ENCODE measurements around the gene TBX1.

Gene TBX1

DNA sequence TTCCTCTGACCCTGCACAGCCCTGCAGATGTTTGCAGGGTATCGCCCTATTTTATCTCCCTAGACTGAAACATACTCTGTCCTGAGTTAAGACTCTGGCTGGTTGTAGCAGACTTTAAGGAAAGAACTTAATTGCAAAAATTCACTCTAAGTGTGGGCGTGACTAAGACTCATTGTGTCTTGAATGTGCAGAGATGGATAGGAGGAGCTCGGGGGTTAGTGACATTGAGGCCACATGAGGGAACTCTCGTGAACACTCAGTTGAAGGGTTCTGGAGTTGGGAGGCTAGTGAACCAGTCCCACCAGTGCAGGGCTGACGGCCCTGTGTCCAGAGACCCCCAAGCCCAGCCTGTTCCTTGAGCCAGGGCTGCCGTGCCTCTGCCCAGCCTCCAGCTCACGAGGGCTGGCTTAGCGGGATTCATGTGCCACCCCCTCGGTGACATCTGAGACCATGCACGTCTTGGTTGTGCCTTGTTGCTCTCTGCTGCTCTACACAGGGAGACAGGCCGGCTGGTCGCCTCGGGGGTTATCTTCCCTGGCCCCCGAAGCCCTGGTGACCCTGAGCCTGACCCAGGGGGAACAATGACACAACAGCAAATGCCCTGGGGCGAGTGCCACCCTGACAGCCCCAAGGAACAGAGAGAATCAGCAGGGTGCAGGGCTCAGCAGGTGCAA, 11.4 kb upstream of the TBX1 start:
- no peak for DNase-seq (ENCODE audit: low read depth)
- TF ChIP-seq, protein P1, sequence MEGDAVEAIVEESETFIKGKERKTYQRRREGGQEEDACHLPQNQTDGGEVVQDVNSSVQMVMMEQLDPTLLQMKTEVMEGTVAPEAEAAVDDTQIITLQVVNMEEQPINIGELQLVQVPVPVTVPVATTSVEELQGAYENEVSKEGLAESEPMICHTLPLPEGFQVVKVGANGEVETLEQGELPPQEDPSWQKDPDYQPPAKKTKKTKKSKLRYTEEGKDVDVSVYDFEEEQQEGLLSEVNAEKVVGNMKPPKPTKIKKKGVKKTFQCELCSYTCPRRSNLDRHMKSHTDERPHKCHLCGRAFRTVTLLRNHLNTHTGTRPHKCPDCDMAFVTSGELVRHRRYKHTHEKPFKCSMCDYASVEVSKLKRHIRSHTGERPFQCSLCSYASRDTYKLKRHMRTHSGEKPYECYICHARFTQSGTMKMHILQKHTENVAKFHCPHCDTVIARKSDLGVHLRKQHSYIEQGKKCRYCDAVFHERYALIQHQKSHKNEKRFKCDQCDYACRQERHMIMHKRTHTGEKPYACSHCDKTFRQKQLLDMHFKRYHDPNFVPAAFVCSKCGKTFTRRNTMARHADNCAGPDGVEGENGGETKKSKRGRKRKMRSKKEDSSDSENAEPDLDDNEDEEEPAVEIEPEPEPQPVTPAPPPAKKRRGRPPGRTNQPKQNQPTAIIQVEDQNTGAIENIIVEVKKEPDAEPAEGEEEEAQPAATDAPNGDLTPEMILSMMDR (IDR thresholded peaks at IDR 0.05; ENCODE audit: low read depth, low read length, missing control alignments): no peak
- in situ Hi-C loops (cut with HindIII; ENCODE audit: low sequenced_read_pairs): no loop called here

DNA sequence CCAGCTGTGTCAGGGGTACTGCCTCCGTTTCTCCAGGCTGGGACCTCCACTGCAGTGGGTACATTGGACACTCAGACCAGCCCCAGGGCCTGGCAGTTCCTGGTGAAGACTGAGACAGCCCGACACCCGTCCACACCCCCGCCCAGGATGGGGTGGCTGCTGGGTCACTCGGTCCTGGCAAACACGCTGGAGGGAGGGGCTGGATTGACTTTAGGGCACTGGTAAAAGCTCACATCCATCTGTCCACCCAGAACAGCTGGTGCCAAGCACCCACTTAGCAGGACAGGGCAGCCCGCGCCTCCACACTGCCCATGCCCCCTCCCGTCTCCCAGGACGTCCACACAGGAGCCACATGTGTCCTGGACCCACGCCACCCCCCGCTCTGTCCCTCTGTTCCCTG, 10.7 kb upstream of the TBX1 start:
- DNase-seq (ENCODE audit: low read depth): no peak
- TF ChIP-seq, protein P1 (IDR thresholded peaks at IDR 0.05; ENCODE audit: low read depth, low read length, missing control alignments): no peak
- no peak overlapping the region for H3K4me3 ChIP-seq (ENCODE audit: low read depth, low read length)
- in situ Hi-C loops (cut with HindIII; ENCODE audit: low sequenced_read_pairs): no loop called here

More for the DNA sequence above, 11.4 kb upstream of the TBX1 start:
- no peak overlapping the region for H3K4me3 ChIP-seq (ENCODE audit: low read depth, low read length)

DNA sequence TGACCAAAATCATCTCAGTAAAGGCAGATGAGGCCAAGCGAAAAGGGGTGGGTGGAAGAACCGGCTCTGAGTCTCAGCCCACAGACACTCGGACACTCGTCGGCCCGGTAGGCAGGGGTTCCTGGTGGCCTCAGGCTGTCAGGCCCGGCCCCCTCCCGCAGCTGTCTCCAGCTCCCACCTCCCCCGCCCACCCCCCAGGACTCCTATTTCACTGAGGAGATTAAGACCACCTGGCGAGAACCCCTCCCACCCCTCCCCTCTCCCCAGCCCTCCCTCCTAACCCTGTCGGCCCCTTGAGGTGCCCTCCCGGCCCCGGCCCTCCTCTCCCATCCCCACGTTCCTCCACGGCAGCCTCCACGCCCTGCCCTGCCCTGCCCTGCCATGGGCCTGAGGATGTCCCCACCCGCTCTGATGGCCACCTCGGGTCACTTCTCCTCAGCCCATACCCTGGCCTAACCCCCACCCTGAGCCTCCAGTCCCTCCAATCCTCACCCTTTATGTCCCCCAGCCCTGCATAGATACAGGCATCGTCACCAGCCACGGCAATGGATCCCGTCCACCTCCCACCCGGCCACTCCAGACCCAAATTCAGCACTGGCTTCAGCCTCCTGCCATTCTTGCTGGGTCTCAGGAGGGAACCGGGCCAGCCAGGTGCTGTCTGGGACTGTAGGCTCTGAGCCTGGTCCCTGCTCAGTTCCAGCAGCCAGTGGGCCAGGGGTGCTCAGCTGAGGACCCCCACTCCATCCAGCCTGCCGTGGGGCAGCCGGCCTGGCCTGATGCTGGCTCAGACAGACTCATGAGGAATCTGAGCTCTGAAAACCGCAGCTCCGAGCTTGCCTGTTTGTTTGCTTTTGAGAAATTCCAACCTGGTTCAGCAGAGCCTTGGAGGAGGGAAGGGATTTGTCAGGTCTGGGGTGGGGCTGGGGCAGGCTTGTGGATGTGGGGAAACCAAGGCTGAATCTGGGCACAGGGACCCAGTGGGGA, 9.8 kb upstream of the TBX1 start:
- peak; percentile 33 for DNase-seq (ENCODE audit: low read depth)
- TF ChIP-seq, protein P1 (IDR thresholded peaks at IDR 0.05; ENCODE audit: low read depth, low read length, missing control alignments): no peak
- in situ Hi-C loops (cut with HindIII; ENCODE audit: low sequenced_read_pairs): no loop called here
- H3K4me3 ChIP-seq (ENCODE audit: low read depth, low read length): no peak overlapping the region

DNA sequence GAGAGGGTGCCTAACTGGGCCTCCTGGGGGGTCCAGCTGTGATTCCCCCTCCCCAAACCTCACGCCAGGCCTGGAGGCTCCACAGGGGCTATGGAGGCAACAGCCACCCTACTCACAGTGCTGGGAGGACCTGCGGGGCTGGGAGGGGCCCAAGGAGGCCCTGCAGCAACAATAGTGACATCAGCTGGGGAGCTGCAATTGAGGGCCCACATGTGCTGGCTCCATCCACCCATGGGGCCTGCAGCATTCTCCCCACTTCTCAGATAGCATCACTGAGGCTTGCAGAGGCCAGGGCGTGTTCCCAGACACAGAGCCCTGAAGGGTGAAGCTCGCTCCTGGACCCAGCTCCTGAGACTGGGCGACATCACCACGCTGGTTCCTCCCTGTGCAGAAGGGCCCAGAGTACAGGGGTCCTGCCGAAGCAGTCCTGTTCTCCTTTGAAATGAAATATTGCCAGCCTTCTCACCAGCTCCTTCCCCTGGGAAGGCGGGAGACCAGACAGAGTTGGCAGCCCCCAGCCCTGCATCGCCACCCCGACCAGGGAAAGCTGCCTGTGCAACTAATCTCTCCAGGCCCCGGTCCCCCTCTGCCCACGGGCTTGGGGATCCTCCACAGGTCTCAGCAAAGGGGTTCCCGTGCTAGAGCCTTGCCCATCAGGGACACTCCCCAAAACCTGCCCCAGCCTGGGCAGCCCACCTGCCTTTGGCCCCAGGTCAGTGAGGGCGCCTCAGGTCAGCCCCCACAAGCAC, 8.9 kb upstream of the TBX1 start:
- DNase-seq (ENCODE audit: low read depth): no peak
- no peak overlapping the region for H3K4me3 ChIP-seq (ENCODE audit: low read depth, low read length)
- TF ChIP-seq, protein P1 (IDR thresholded peaks at IDR 0.05; ENCODE audit: low read depth, low read length, missing control alignments): no peak
- in situ Hi-C loops (cut with HindIII; ENCODE audit: low sequenced_read_pairs): no loop called here

DNA sequence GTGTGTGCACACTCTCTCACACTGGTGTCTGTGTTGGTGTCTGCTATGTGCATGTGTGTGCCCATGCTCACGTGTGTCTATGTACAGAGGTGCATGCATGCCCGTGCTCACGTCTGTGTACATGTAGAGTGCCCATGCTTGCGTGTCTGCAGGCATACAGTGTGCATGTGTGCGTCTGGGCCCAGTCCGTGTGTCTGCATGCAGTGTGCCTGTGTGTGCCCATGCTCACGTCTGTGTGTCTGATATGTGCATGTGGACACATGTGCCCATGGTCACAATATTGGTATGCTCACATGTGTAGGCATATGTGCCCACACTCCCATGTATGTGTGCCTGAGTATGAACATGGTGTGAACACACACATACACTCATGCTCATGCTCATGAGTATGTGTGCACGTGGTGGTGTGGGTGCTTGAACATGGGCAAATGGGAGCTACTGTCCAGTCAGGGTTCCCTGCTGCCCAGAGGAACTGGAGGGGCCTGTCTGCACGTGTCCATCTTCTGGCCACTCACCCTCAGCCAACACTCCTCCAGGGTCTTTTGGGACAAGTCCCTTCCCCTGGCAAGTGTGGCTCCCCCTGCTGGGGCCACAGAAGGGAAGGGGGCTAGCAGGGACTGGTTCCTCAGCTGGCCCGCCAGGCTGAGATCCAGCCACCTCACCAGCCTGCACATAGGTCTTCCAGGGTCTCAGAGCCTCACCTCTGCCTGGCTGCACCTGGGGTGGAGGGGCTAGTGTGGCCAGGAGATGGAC, 7.3 kb upstream of the TBX1 start:
- TF ChIP-seq, protein P1 (IDR thresholded peaks at IDR 0.05; ENCODE audit: low read depth, low read length, missing control alignments): no peak
- no peak for DNase-seq (ENCODE audit: low read depth)
- H3K4me3 ChIP-seq (ENCODE audit: low read depth, low read length): no peak overlapping the region
- in situ Hi-C loops (cut with HindIII; ENCODE audit: low sequenced_read_pairs): no loop called here
